Fibroblast of mammary gland (primary cell): Measurements from ENCODE around the gene ZNF488.

Source experiments
- DNase-seq: peaks from one replicate; pipeline ENCODE4 v3.0.0-alpha.2; 2010; ENCODE audit warnings: low read depth
- H3K4me3 ChIP-seq: 2 replicates; pipeline ENCODE4 v1.5.1; 2011; ENCODE audit warnings: low read depth, mild to moderate bottlenecking, low read length, moderate library complexity; ENCODE audit not compliant: control insufficient read depth
- CTCF ChIP-seq: conservative IDR thresholded peaks from 2 replicates; pipeline ENCODE4 v1.5.1; 2011; ENCODE audit warnings: low read depth, low read length, inconsistent platforms; ENCODE audit not compliant: control insufficient read depth, insufficient read depth

ZNF488 gene

GRCh38 chr10:47336387-47337134 lies 47.5 kb downstream of the ZNF488 start:
- H3K4me3 ChIP-seq = no peak overlapping the region
- no peak for TF ChIP-seq CTCF
- no peak for DNase-seq

GRCh38 chr10:47335906-47336305 lies 48.2 kb downstream of the ZNF488 start:
- H3K4me3 ChIP-seq = no peak overlapping the region
- no peak for TF ChIP-seq CTCF
- DNase-seq = no peak

GRCh38 chr10:47334466-47335295 lies 49.4 kb downstream of the ZNF488 start:
- no peak for TF ChIP-seq CTCF
- H3K4me3 ChIP-seq = no peak overlapping the region
- no peak for DNase-seq

- no peak for TF ChIP-seq CTCF
- DNase-seq = no peak
- H3K4me3 ChIP-seq = no peak overlapping the region
These were observed 50.6 kb downstream of the ZNF488 start for GRCh38 chr10:47333532-47333931.

- DNase-seq = no peak
- H3K4me3 ChIP-seq = no peak overlapping the region
- TF ChIP-seq CTCF = no peak
These were observed 51.1 kb downstream of the ZNF488 start for GRCh38 chr10:47332946-47333345.

- H3K4me3 ChIP-seq = no peak overlapping the region
- DNase-seq = no peak
- TF ChIP-seq CTCF = no peak
These were observed 51.7 kb downstream of the ZNF488 start for GRCh38 chr10:47332371-47332770.
